ENCODE measurements around the gene WWOX. TPM values are rescaled to one million over a fixed set of nuclear protein-coding genes. Genes with fewer than 3 reads are reported as not detected.

Gene WWOX
- total RNA-seq, 4 donors from 2014 or later = 76.8 to 102 (median 83.6) TPM

DNA sequence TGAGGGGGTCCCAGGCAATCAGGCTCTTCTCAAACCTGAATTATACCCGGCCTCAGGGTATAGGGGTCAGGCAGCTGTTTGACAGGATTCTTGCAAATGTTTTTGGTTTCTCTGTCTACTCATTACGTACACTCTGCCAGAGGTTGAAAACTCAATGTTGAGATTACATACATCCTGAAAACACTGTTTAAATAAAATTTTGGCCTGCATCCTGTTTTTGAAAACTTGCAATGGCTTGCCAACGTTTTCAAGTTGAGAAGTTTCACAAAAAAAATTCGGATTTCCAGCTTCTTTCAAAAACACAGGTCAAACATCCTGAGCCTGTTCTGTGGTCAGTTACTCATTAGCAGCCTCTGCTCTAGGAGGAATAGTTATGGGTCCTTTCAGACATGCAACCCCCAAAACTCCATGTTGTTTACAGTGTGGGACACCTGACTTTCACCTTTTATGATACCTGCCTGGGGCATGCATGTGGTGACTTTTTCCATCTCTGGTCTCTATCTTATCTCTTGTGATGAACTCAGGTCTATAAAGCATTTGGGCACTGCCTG lies 577.8 kb downstream of the WWOX start:
- Histone ChIP-seq H3K4me1 (no peaks in the 10 kb centered on the region), H3K27ac (no peak overlapping the region), H3K4me3 (no peak overlapping the region), H3K36me3 (no peaks in the 10 kb centered on the region), H3K9me3 (no peaks in the 10 kb centered on the region), H3K27me3 (no peaks in the 10 kb centered on the region)
- TF ChIP-seq POLR2A (IDR thresholded peaks at IDR 0.05) = no peak
- TF ChIP-seq, protein P1, sequence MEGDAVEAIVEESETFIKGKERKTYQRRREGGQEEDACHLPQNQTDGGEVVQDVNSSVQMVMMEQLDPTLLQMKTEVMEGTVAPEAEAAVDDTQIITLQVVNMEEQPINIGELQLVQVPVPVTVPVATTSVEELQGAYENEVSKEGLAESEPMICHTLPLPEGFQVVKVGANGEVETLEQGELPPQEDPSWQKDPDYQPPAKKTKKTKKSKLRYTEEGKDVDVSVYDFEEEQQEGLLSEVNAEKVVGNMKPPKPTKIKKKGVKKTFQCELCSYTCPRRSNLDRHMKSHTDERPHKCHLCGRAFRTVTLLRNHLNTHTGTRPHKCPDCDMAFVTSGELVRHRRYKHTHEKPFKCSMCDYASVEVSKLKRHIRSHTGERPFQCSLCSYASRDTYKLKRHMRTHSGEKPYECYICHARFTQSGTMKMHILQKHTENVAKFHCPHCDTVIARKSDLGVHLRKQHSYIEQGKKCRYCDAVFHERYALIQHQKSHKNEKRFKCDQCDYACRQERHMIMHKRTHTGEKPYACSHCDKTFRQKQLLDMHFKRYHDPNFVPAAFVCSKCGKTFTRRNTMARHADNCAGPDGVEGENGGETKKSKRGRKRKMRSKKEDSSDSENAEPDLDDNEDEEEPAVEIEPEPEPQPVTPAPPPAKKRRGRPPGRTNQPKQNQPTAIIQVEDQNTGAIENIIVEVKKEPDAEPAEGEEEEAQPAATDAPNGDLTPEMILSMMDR (IDR thresholded peaks at IDR 0.05) = no peak
- no peak for TF ChIP-seq EP300 (IDR thresholded peaks at IDR 0.05)
- no peak for DNase-seq (ENCODE audit: low spot score in 2 of 2)
- WGBS, 2 donors = 49 to 54% methylated on average over 4 of the region's 4 CpGs

DNA sequence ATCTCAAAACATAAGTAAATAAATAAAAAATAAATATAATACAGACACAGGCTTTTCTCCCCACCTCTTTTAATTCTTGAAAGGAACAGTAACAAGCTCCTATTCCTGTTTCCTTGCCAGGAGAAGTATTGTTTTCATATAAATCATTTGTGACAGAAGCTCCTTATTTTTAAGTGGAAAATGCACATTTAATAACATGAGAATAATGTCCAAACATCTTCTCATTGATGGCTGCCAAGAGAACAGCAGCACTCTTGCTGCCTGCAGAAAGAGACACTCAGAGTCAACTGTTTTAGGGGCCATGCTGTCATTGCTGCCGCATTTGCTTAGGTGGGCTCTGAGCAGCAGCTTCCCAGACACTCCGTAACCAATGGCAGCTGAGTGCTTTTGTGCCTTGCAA lies 580.1 kb downstream of the WWOX start:
- no peak overlapping the region for H3K4me3 ChIP-seq
- H3K27me3 ChIP-seq = no peaks in the 10 kb centered on the region
- WGBS, 2 donors = 94 to 98% methylated on average over 2 of the region's 2 CpGs
- no peaks in the 10 kb centered on the region for H3K9me3 ChIP-seq
- peaks cover 0 to 9% (median under 1%) of the 10 kb centered on the region in 4 donors for H3K4me1 ChIP-seq
- TF ChIP-seq EP300 (IDR thresholded peaks at IDR 0.05) = no peak
- TF ChIP-seq, protein P1 (IDR thresholded peaks at IDR 0.05) = no peak
- H3K36me3 ChIP-seq = no peaks in the 10 kb centered on the region
- no peak overlapping the region for H3K27ac ChIP-seq
- DNase-seq (ENCODE audit: low spot score in 2 of 2) = no peak

DNA sequence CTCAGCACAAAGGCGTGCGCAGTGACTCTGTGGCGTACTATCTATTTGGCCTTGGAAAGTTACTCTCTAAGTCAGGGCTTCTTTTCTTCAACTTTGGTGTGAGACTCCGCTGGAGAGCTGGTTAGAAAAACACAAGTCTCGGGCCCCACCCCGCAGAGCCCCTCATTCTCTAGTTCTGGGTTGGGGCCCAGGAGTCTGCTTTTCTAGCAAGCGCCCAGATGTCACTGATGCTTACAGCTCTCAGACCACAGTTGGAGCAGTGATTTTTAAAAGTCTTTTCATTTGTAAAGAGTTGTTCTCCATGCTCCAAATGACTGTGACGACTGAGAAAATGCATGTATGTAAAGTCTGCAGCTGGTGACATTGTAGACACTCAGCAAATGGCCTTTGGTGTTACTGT lies 582.3 kb downstream of the WWOX start:
- no peak overlapping the region for H3K4me3 ChIP-seq
- TF ChIP-seq EP300 (IDR thresholded peaks at IDR 0.05) (no peak), POLR2A (IDR thresholded peaks at IDR 0.05) (no peak)
- TF ChIP-seq, protein P1 (IDR thresholded peaks at IDR 0.05) = no peak

GRCh38 chr16:78684030-78684611 lies 584.7 kb downstream of the WWOX start:
- Histone ChIP-seq H3K27ac (peak overlapping the region in 2 of 4 donors; percentile 69 to 79), H3K4me1 (peaks cover 0 to 36% (median 2%) of the 10 kb centered on the region in 4 donors)
- 77 to 78% methylated on average over 8 of the region's 8 CpGs for WGBS, 2 donors

More for the DNA sequence above, 582.3 kb downstream of the WWOX start:
- H3K27me3 ChIP-seq = no peaks in the 10 kb centered on the region
- H3K36me3 ChIP-seq = no peaks in the 10 kb centered on the region
- 93 to 96% methylated on average over 8 of the region's 8 CpGs for WGBS, 2 donors
- no peaks in the 10 kb centered on the region for H3K9me3 ChIP-seq
- H3K27ac ChIP-seq = no peak overlapping the region
- no peak for DNase-seq (ENCODE audit: low spot score in 2 of 2)
- H3K4me1 ChIP-seq = peaks cover 0 to 25% (median 2%) of the 10 kb centered on the region in 4 donors

More at GRCh38 chr16:78684030-78684611, 584.7 kb downstream of the WWOX start:
- peak; percentile 24 to 56 for DNase-seq (ENCODE audit: low spot score in 2 of 2)
- Histone ChIP-seq H3K9me3 (no peaks in the 10 kb centered on the region), H3K36me3 (no peaks in the 10 kb centered on the region), H3K27me3 (no peaks in the 10 kb centered on the region), H3K4me3 (no peak overlapping the region)
- peak in 1 of 2 donors; percentile 85 for TF ChIP-seq EP300 (IDR thresholded peaks at IDR 0.05)
- TF ChIP-seq, protein P1 (IDR thresholded peaks at IDR 0.05) = no peak
